ENCODE measurements around the gene TSPO2. TPM values are rescaled to one million over a fixed set of nuclear protein-coding genes. Genes with fewer than 3 reads are reported as not detected.

The TSPO2 gene
- total and polyA plus RNA-seq, 2 of the 13 experiments (the other 11 are each of a cell fraction or from before 2014, with no cell fraction given), result 0.55 TPM; not detected in 1

GRCh38 chr6:41046084-41046483 is 3.8 kb downstream of the TSPO2 start:
- H3K4me3 ChIP-seq (replicated peaks in 1 of 3; ENCODE audit: insufficient read depth in 1 of 3, low read depth in 2 of 3, low read length in 3 of 3), result no peak overlapping the region
- FAIRE-seq (peak; percentile 8), DNase-seq (ENCODE audit: low spot score) (no peak), ATAC-seq (peak; percentile 65)
- H3K36me3 ChIP-seq (replicated peaks in 1 of 2; ENCODE audit: control insufficient read depth in 1 of 2, insufficient read depth in 2 of 2, low read length in 2 of 2), result peaks cover 0 to 2% of the 10 kb centered on the region in 2 experiments; a peak in 1 of 5 replicates
- no peaks in the 10 kb centered on the region for H3K79me2 ChIP-seq (ENCODE audit: insufficient read depth, low read length)
- H3K4me2 ChIP-seq (ENCODE audit: low read depth, low read length), result no peak overlapping the region
- ChIA-PET CTCF (ENCODE audit: low intra/inter-chr PET ratio, low total read pairs) (no interaction called here), POLR2A (interaction anchor here (0.6 to 2.8 kb wide), 5 partner anchors 10 to 27 kb away, joined by 3 to 18 read pairs (median 5); partner anchors contain the start of genes NFYA and OARD1)
- no peaks in the 10 kb centered on the region for H3K9me3 ChIP-seq (ENCODE audit: low read length)
- no peak overlapping the region for H3K9ac ChIP-seq (ENCODE audit: insufficient read depth, low read depth, low read length)
- no peaks in the 10 kb centered on the region for H3K27me3 ChIP-seq (ENCODE audit: control insufficient read depth in 1 of 2, insufficient read depth in 2 of 2, low read length in 2 of 2)
- TF ChIP-seq ZNF230 (CRISPR knock-in tag; IDR thresholded peaks at IDR 0.05) (no peak), JUNB (CRISPR knock-in tag; IDR thresholded peaks at IDR 0.05; ENCODE audit: borderline replicate concordance) (no peak)
- 90% methylated on average over 1 of the region's 1 CpG for WGBS (ENCODE audit: low lambda C conversion rate)
- H4K20me1 ChIP-seq (ENCODE audit: insufficient read depth, low read length), result no peaks in the 10 kb centered on the region
- H3K4me1 ChIP-seq (ENCODE audit: insufficient read depth, low read length), result peaks cover 67% of the 10 kb centered on the region
- in situ Hi-C loops (cut with HindIII; ENCODE audit: extremely low pct_ligation_motif_present, low pct_unique_long_range_greater_than_20kb) (loop anchor here (25.0 kb wide), 1 partner anchor 709 kb away; no protein-coding TSS in a partner anchor), intact Hi-C loops (cut with micrococcal nuclease; ENCODE audit: unreplicated experiment) (no loop called here)
- no peak overlapping the region for H3K27ac ChIP-seq (ENCODE audit: extremely low read length, insufficient read depth, low read length)
- no TSS peak for BruUV-seq (replicated peaks)
- H2AFZ ChIP-seq (ENCODE audit: low read length), result no peak overlapping the region

- intact Hi-C loops (cut with micrococcal nuclease; ENCODE audit: unreplicated experiment) (no loop called here), in situ Hi-C loops (cut with HindIII; ENCODE audit: extremely low pct_ligation_motif_present, low pct_unique_long_range_greater_than_20kb) (loop anchor here (25.0 kb wide), 1 partner anchor 710 kb away; no protein-coding TSS in a partner anchor)
- DNase-seq (ENCODE audit: low spot score) (no peak), FAIRE-seq (no peak), ATAC-seq (no peak)
- H3K4me1 ChIP-seq (ENCODE audit: insufficient read depth, low read length), result peaks cover 55% of the 10 kb centered on the region
- TF ChIP-seq ZNF138 (CRISPR knock-in tag; IDR thresholded peaks at IDR 0.05; ENCODE audit: low read depth) (no peak), ETV6 (CRISPR knock-in tag; conservative IDR thresholded peaks at IDR 0.05) (no peak), KAT2B (IDR thresholded peaks at IDR 0.05; ENCODE audit: borderline replicate concordance, low read depth, low read length) (no peak), ZNF160 (CRISPR knock-in tag; IDR thresholded peaks at IDR 0.05) (no peak)
- no peak overlapping the region for H3K27ac ChIP-seq (ENCODE audit: extremely low read length, insufficient read depth, low read length)
- no peak overlapping the region for H3K4me2 ChIP-seq (ENCODE audit: low read depth, low read length)
- CTCF ChIA-PET (ENCODE audit: low intra/inter-chr PET ratio, low total read pairs), result no interaction called here
- H4K20me1 ChIP-seq (ENCODE audit: insufficient read depth, low read length), result no peaks in the 10 kb centered on the region
- POLR2A ChIA-PET, result interaction anchor here (1.6 to 2.8 kb wide), 3 partner anchors 9 to 25 kb away, joined by 5 to 18 read pairs (median 10); partner anchors contain the start of genes NFYA and OARD1
- no peaks in the 10 kb centered on the region for H3K79me2 ChIP-seq (ENCODE audit: insufficient read depth, low read length)
- no peaks in the 10 kb centered on the region for H3K9me3 ChIP-seq (ENCODE audit: low read length)
- H3K27me3 ChIP-seq (ENCODE audit: control insufficient read depth in 1 of 2, insufficient read depth in 2 of 2, low read length in 2 of 2), result no peaks in the 10 kb centered on the region
- no peak overlapping the region for H3K9ac ChIP-seq (ENCODE audit: insufficient read depth, low read depth, low read length)
- H3K36me3 ChIP-seq (replicated peaks in 1 of 2; ENCODE audit: control insufficient read depth in 1 of 2, insufficient read depth in 2 of 2, low read length in 2 of 2), result peaks cover 0 to 4% of the 10 kb centered on the region in 2 experiments; a peak in 1 of 5 replicates
- 80% methylated on average over 2 of the region's 2 CpGs for WGBS (ENCODE audit: low lambda C conversion rate)
- no peak overlapping the region for H2AFZ ChIP-seq (ENCODE audit: low read length)
- H3K4me3 ChIP-seq (replicated peaks in 1 of 3; ENCODE audit: insufficient read depth in 1 of 3, low read depth in 2 of 3, low read length in 3 of 3), result no peak overlapping the region
- no TSS peak for BruUV-seq (replicated peaks)
Observed at GRCh38 chr6:41047306-41047705, 5.0 kb downstream of the TSPO2 start.

Measured in HepG2 (cell line).